HG02885 (cell line): Measurements from ENCODE around the gene CCL3.
"Not testable (repeated sequence)": the region's sequence is repeated elsewhere in the genome, so short reads cannot be mapped to it uniquely, and the experiment has no call there.

Experiments used
- ATAC-seq: cut with Tn5 transposase; IDR thresholded peaks from one replicate; pipeline ENCODE4 v1.9.1; 2021; ENCODE audit warnings: mild to moderate bottlenecking; ENCODE audit not compliant: unreplicated experiment, poor library complexity

Gene CCL3

DNA sequence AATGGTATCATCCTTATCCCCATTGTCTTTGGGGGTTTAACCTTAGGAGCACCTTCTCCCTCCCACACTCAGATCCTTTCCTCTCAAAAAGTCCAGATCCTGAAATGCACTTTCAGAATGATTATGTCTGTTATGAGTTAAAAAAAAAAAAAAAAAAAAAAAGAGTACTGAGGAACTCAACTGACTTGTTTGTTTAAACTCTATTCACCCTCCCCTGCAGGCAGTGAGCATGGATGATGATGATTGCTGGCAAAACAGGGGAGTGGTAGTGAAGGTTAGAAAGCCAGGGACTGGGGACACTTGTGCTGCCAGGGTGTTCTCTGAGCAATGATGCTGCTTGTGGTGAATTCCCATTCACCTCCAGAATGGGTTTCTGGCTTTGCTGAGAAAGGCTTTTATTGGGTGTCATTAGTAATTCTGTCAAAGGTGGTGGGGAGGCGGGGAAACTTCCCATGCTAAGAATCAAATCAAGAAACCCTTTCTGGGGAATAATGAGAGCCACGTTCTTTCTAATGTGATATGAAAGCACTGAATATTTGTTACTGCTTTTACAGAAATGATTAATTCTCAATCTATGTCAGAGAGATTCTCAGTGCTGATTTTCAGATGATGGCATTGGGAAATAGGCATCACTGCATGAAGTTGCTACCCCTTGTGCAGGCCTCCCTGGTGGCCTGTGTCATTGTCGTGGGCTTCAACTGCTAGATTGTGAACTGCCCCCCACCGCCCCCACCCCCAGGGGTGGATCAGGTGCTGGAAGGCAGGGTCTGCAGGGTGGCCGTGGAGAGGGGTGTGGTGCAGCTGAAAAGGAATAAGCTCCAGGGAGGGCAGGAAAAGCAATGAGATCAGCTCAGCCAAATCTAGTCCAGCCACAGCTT lies 27.8 kb upstream of the CCL3 start:
- no peak for ATAC-seq

DNA sequence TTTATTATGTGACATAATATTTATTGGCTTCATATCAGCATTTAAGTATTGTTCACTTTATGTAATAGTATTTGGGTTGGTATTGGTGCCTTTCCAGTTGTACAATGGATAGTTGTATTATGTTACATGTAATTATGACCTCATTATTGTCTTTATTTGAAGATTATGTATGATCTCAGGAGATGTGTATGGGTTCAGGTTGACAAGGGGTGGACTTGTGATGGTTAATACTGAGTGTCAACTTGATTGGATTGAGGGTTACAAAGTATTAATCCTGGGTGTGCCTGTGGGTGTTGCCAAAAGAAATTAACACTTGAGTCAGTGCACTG lies 25.7 kb upstream of the CCL3 start:
- not testable (repeated sequence) for ATAC-seq

DNA sequence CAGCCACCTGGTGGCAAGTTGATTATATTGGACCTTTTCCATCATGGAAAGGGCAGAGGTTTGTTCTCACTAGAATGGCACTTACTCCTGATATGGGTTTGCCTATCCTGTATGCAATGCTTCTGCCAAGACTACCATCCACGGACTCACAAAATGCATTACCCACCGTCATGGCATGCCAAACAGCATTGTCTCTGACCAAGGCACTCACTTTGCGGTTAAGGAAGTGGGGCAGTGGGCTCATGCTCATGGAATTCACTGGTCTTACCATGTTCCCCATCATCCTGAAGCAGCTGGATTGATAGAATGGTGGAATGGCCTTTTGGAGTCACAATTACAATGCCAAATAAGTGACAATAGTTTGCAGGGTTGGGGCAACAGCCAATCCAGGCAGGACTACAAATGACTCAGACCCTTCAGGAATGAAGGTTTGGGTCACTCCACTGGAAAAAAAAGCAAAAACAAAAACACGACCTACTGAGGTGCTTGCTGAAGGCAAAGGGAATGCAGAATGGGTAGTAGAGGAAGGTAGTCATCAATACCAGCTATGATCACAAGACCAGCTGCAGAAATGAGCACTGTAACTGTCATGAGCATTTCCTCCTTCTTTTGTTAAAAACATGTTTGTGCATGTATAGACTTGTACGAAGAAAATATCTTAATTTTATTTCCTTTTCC lies 25.2 kb upstream of the CCL3 start:
- ATAC-seq, result not testable (repeated sequence)

DNA sequence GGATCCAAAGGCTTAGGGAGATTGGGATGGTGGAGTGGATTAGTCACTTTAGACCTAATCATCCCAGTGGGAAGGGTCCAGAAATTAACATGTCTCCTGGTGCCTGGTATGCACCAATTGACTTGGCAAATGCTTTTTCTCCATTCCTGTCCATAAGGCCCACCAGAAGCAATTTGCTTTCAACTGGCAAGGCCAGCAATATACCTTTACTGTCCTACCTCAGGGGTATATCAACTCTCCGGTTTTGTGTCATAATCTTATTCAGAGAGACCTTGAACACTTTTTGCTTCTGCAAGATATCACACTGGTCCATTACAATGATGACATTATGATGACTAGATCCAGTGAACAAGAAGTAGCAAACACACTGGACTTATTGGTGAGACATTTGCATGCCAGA lies 23.2 kb upstream of the CCL3 start:
- not testable (repeated sequence) for ATAC-seq

DNA sequence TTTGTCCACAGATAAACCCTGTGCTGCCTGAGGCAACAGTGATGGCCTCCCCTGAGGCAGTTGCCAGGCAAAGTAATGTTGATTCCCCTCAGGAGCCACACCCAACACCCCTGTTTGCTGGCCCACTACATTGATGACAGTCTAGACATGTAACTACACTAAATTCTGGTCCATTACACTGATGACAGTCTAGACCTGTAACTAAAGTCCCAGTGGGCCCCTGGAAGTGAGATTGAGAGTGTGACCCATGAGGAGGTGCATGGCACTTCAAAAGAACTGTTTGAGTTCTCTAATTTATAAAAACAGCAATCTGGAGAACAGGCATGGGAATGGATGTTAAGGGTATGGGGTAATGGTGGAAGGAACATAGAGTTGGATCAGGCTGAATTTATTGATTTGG lies 22.6 kb upstream of the CCL3 start:
- ATAC-seq, result no peak

DNA sequence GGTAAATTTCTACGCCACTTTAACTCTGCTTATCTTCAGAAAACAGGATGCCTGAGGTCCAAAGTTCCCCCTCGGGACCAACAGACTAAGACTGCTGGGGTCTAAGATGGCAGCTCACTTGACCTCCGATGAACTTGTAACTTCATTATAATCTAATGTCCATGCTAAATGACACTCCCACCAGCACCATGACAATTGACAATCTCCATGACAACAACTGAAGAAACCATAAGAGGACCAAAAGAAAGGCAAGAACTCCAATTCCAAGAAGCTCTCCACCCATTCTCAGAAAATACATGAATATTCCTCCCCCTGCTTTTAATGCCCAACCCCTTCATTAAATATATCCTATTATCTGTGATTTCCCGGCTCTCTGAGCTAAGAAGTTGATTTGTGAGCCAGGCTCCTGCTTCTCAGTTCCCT lies 21.1 kb upstream of the CCL3 start:
- ATAC-seq, result no peak

DNA sequence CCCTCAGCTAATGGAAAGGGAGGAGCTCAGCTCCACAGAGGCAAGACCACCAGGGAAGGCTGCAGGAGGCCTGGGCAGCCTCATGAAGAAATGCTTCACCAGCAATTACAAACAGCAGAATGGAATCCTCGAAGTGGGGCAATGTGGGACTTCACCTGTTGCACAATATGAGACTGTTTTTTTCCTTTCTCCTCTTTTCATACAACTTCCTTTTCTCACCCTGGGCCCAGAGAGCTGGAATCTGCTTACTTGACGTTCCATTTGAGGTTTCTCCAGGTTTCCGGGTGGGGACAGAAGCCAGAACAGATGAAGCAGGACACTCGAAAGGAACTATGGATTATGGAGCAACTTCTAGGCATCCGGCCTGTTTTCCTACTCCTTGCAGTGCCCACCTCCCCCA lies 18.3 kb upstream of the CCL3 start:
- not testable (repeated sequence) for ATAC-seq

DNA sequence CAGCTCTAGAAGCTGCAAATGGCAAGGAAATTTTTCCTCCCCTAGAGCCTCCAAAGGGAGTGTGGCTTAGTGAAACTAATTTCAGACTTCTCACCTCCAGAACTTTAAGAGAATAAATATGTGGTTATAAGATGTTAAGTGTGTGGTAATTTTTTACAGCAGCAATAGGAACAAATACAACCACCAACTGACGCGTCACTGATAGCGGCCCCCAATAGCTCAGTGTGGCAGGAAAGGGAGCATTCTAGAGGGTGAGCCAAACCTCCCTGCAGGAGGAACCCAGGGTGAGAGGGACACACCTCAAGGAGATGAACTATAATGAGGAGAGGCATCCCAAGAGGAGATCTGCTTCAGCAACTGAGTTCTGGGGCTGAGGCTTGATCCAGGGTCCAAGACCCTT lies 17.7 kb upstream of the CCL3 start:
- no peak for ATAC-seq

DNA sequence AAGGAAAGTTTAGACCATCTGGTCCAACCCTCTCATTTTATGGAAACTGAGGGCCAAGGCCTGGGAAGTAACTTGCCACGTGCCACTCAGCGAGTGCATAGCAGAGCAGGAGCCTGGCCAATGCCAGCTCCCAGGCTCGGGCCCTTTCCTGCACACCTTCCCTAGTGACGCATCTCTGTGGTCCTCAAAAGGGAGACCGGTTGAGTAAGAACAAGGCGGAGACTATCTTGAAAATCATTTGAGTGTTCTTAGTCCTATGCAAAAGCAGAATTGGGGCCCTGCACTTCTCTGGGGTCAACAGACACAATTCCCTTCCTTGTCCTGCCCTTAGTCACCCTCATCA lies 16.5 kb upstream of the CCL3 start:
- no peak for ATAC-seq

DNA sequence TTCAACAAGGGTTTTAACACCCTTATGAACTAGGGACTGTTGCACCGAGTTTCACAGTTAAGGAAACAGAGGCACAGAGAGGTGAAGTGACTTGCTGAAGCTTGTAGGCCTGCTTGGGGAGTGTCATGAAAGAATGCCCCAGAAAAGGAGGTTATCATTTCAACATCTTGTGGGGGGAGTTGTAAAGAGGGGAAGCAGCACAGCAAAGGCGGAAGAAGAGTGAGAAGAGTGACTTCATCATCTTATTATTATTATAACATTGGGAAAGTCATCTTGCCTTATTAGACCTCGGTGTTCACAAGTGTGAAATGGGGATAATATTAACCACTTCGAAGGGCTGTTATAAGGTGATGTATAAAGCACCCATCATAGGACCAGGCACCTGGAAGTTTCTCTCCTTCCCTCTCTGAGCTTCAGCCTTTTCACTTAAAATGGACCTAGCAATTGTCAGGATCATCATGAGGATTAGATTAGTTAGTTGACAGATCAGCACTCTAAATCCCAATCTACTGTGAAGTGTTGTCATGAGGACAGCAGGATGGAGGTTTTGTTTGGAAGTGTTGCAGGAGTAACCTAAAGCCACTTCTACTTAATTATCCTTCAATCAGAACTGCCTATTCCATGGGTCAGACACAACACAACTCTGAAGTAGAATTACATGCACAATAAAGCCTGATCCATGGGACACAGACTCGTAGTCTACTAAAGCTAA lies 16.0 kb upstream of the CCL3 start:
- no peak for ATAC-seq

DNA sequence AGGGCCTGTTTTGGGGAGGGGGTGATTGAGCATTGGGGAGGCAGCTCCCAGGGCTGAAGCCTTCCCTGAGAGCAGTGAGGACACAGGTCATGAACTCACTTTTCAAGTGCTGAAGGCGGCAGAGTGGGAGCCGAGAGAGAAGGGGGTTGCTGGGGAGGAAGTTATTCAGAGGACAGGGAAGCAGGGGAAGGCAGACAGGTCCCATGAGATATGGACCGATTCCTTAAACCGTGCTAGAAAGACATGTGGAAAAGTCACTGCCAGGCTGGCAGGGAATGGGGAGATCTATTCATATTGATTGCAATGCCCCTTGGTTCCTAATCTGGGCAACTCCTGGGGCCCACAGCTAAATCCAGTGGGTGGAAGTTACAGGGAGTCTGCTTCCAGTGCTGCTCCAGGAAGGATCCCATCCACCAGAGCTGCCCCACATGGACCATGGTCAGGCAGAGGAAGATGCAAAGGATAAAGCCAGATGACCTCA lies 14.8 kb upstream of the CCL3 start:
- no peak for ATAC-seq

DNA sequence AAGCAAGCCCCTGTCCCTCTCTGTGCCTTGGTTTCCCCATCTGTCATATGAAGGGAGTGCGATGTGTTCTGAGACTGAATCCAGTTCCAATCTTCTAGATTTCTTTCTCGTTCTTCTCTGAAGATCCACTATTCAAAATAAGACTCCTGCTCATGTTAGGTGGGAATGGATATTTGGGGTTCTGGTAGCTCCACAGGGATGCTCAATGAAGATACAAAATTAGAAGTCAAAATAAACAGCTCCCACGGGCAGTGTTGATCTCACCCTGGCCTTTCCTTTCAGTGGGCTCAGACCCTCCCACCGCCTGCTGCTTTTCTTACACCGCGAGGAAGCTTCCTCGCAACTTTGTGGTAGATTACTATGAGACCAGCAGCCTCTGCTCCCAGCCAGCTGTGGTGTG lies 14.3 kb upstream of the CCL3 start:
- not testable (repeated sequence) for ATAC-seq

DNA sequence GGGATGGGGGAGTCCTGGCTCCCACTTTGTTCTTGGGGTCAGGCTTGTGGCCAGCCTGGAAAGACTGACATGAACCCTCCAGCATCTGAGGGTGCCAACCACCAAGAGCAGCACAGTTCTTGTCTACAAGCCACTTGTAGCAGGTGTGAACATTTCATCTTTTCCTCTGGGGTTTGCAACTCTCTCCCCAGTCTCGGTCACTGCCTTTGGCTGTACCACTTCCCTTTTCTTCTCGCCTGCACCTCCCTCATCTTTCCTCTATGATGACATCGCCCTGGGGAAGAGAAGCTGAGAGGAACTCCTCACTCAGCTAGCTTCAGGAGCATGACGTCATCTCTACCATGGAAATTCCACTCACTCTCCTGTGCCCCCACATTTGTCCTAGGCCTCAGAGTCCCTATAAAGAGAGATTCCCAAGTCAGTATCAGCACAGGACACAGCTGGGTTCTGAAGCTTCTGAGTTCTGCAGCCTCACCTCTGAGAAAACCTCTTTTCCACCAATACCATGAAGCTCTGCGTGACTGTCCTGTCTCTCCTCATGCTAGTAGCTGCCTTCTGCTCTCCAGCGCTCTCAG lies 13.5 kb upstream of the CCL3 start, which contains the start of gene CCL4:
Gene CCL4 (plus strand): TSS at position 427 of the 575 bp plus-strand sequence. CDS start 79 bp downstream, at position 506.
- ATAC-seq, result peak; percentile 73

DNA sequence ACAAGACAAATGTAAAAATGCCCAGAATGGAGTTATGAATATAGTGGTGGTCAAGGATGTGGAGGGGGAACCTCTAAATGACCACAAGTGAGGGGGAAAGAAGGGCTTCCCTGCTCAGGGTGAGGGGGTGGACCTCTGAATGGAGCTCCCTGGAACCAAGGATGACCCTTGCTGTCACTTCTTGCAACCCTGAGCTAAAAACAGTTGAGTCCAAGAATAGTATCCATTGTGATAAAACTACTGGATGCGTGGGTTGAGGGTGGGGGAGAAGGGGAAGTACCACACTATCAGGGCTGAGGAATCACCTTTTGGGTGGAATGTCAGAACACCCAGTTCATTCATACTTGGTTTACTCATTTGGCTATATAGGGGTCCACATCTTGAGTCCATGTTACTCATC lies 9.1 kb upstream of the CCL3 start:
- not testable (repeated sequence) for ATAC-seq

DNA sequence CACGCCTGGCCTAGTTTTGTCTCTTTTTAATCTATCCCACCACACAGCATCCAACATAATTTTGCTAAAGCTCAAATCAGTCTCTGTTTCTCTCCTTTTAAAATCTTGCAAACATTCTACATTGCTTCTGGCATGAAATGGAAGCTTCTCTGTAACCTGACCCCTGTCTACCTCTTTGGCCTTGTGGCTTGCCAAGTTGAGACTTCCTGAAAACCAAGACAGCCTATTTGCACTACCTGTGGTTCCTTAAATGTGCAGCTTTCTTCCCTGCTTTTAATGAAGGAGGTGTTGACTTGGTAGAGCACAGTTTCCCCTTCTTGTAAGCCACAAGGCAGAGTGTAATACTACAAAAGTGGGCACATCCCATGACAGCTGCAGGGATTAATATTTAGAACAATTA lies 6.0 kb upstream of the CCL3 start:
- no peak for ATAC-seq

DNA sequence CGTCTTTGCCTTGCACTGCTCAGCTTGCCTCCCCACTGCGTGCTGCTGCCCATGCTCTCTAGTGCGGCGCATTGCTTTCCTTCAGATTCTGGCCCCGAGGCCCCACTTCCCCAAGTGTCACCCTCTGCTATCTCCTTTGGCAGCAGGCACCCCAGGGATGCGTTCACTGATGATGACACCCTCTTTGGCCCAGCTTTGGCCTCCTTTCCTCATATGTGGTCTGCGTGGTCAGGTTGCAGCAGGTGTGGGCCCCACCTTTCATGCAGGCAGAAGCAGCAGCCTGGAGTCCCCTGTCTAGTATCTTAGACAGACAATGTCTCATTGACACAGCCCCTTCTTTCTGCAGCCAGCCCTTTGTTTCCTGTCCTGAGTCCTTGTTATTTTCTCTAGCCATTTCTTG lies 4.8 kb upstream of the CCL3 start:
- ATAC-seq, result no peak

DNA sequence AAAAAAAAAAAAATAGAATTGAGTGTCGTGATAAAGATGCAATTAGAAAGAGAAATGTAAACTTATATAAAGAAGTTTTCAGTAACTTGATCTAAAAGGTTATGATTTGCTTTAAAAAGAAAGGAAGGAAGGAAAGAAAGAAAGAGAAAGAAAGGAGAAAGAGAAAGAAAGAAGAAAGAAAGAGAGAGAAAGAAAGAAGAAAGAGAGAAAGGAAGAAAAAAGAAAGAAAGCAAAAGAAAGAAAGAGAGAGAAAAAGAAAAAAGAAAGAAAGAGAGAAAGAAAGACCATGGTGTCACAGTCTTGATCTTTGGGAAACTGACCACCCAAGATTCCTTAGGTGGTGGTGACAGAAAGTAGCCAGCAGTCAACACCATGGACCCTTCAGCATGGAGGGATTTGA lies 4.3 kb upstream of the CCL3 start:
- no peak for ATAC-seq

DNA sequence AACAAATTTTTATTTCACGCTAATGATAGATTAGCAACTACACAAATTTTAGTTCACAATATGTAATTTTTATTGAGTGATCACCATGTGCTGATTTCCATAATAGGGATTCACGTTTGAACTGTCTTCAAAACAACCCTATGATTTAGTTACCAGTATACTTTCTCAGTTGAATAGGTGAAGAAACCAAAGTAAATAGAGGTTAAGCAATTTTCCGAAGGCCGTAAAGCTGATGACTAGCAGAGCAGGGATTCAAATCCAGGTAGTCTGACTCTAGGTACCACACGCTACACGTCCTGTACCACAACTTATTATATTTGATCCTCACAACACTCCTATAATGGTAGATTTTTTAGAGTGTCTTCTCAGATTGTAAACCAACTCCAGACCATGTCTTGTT lies 2.8 kb upstream of the CCL3 start:
- ATAC-seq, result not testable (repeated sequence)

DNA sequence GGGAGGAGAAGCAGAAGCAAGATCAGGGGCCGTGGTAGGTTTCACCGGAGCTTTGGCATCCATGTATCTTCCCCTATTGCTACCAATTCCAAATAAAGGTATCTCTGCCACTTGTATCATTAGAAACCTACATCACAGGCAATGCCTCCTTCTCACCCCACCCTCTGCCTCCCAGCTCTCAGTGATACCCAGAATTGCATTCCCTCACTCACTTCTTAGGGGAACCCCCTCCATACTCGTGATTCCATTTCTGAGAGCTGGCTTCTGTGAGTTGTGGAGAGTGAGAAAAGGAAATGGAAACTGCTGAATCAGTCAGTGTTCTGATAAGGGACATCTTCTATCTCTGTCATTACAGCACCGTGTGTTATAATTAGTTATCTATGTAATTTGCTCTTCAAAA lies 2.3 kb upstream of the CCL3 start:
- ATAC-seq, result no peak

DNA sequence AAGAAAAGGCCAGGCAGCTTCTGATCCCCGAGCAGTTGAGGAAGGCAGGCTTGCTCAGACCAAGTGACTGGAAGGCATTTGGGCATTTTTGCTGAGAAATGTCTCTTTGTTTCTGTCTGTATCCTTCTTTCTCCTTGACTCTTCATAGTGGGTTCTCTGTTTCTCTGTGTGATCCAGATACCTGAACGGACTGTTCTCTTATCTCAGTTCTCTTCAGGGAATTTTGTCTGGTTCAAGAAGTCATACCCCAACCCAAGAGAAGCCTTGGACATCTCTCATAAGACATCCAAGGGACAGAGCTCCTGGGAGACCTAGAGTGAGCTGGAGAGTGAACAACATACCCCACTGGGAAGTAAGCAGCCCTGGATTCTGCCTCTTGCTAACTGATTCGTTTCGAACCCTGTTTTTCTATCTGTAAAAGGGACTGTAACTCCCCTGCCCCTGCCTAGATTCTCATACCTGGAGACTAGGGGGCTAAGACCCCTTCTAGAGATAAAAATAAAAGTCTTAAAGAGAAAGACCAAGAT lies 541 bp downstream of the CCL3 start:
- no peak for ATAC-seq
